H1 (cell line): ENCODE data around the gene BAZ1B. TPM values are rescaled to one million over a fixed set of nuclear protein-coding genes. Genes with fewer than 3 reads are reported as not detected.

Experiments used
- CTCF ChIA-PET: fragments of 300-600 bp; sonication (Branson Sonifier 250); formaldehyde crosslinking; loops from one replicate; lab custom pipeline; 2021; ENCODE audit not compliant: partially characterized antibody; lab: Charles Lee
- POLR2A ChIA-PET: fragments of 300-600 bp; sonication (Branson Sonifier 250); formaldehyde crosslinking; loops from one replicate; lab custom pipeline; 2021; ENCODE audit warnings: inconsistent platforms; ENCODE audit not compliant: partially characterized antibody; lab: Charles Lee
- DNase-seq, 2 experiments: peaks; one replicate each; pipeline versions ENCODE4 v3.0.0 to v3.0.0-alpha.2; 2010 to 2022; ENCODE audit warnings: low spot score in 2 of 2, low read depth in 1 of 2, mixed read lengths in 1 of 2
- FAIRE-seq: peaks from 2 replicates; lab custom pipeline; 2011; peaks lifted over from hg19 to GRCh38; lab: Jason Lieb, UNC
- H2AFZ ChIP-seq: 2 replicates; pipeline ENCODE4 v1.8.1; 2012; ENCODE audit warnings: low read length, inconsistent platforms
- H2AK5ac ChIP-seq: 2 replicates; pipeline ENCODE4 v1.6.1; 2013; ENCODE audit warnings: low read depth, low read length
- H2BK120ac ChIP-seq: replicated peaks from 2 replicates; pipeline ENCODE3; 2013; ENCODE audit warnings: low read depth, low read length, inconsistent platforms
- H2BK12ac ChIP-seq: 2 replicates; pipeline ENCODE4 v1.6.1; 2013; ENCODE audit warnings: low read depth, low read length
- H2BK15ac ChIP-seq: 2 replicates; pipeline ENCODE4 v1.6.1; 2013; ENCODE audit warnings: low read length
- H2BK20ac ChIP-seq: 2 replicates; pipeline ENCODE4 v1.6.1; 2013; ENCODE audit warnings: low read length
- H2BK5ac ChIP-seq: 2 replicates; pipeline ENCODE4 v1.6.1; 2013; ENCODE audit warnings: low read depth, low read length
- H3K14ac ChIP-seq: 2 replicates; pipeline ENCODE4 v1.6.1; 2013; ENCODE audit warnings: inconsistent platforms; ENCODE audit not compliant: insufficient read length
- H3K18ac ChIP-seq: 2 replicates; pipeline ENCODE4 v1.6.1; 2013; ENCODE audit warnings: low read length; ENCODE audit errors: extremely low read depth
- H3K23ac ChIP-seq: 2 replicates; pipeline ENCODE4 v1.6.1; 2013; ENCODE audit warnings: inconsistent platforms; ENCODE audit not compliant: insufficient read length
- H3K23me2 ChIP-seq: 2 replicates; pipeline ENCODE4 v1.6.1; 2013; ENCODE audit warnings: low read depth, low read length
- H3K27ac ChIP-seq: 2 replicates; pipeline ENCODE4 v1.6.1; 2011; ENCODE audit warnings: low read depth, low read length, inconsistent platforms
- H3K27me3 ChIP-seq, 4 experiments: replicated peaks in 1 of 4; 1 replicate in 1 of 4; 2 replicates in 3 of 4; pipeline versions ENCODE4 v1.6.1 to v1.8.1; 2011 to 2013; ENCODE audit warnings: low read length in 3 of 4, mild to moderate bottlenecking in 3 of 4, inconsistent platforms in 2 of 4, mixed read lengths in 2 of 4, moderate library complexity in 1 of 4; ENCODE audit not compliant: control insufficient read depth in 3 of 4, insufficient read depth in 3 of 4; ENCODE audit errors: extremely low read depth in 1 of 4
- H3K36me3 ChIP-seq, 4 experiments: 2 replicates each; pipeline versions ENCODE4 v1.6.1 to v1.8.1; 2011 to 2013; ENCODE audit warnings: mild to moderate bottlenecking in 4 of 4, low read length in 3 of 4, moderate library complexity in 2 of 4, control low read depth in 1 of 4, inconsistent platforms in 1 of 4; ENCODE audit not compliant: insufficient read depth in 4 of 4, control insufficient read depth in 2 of 4
- H3K4ac ChIP-seq: replicated peaks from 2 replicates; pipeline ENCODE3; 2013; ENCODE audit warnings: low read length, low read depth, mixed read lengths, inconsistent platforms; ENCODE audit not compliant: insufficient read length
- H3K4me1 ChIP-seq, 4 experiments: replicated peaks in 1 of 4; 1 replicate in 1 of 4; 2 replicates in 3 of 4; pipeline versions ENCODE4 v1.6.1 to v1.8.1; 2011 to 2013; ENCODE audit warnings: low read length in 3 of 4, inconsistent platforms in 2 of 4, mixed read lengths in 1 of 4; ENCODE audit not compliant: insufficient read depth in 4 of 4, control insufficient read depth in 3 of 4
- H3K4me2 ChIP-seq, 2 experiments: 2 replicates each; pipeline versions ENCODE4 v1.6.1 to v1.8.1; 2011 to 2013; ENCODE audit warnings: low read depth in 2 of 2, low read length in 2 of 2, control low read depth in 1 of 2, inconsistent platforms in 1 of 2, mild to moderate bottlenecking in 1 of 2; ENCODE audit not compliant: insufficient read depth in 1 of 2
- H3K4me3 ChIP-seq, 4 experiments: fragments of 200-600, 300-600 bp in 1 of 4; sonication (generic), shearing (Covaris generic), sonication (Bioruptor Twin) in 1 of 4; 2 replicates each; pipeline versions ENCODE4 v1.5.1 to v1.8.1; 2011 to 2016; ENCODE audit warnings: low read length in 4 of 4, low read depth in 3 of 4, control low read depth in 2 of 4, inconsistent platforms in 2 of 4, mild to moderate bottlenecking in 2 of 4, mixed read lengths in 1 of 4, moderate library complexity in 1 of 4; ENCODE audit not compliant: insufficient read depth in 2 of 4; ENCODE audit errors: extremely low read depth in 1 of 4
- H3K56ac ChIP-seq: replicated peaks from 2 replicates; pipeline ENCODE3; 2013; ENCODE audit warnings: low read depth, mild to moderate bottlenecking, mixed read lengths, low read length, inconsistent platforms; ENCODE audit not compliant: insufficient read length
- H3K79me1 ChIP-seq: 2 replicates; pipeline ENCODE4 v1.6.1; 2013; ENCODE audit warnings: low read depth, low read length, control low read depth
- H3K79me2 ChIP-seq, 2 experiments: 2 replicates each; pipeline versions ENCODE4 v1.6.1 to v1.8.1; 2012 to 2013; ENCODE audit warnings: low read length in 2 of 2, mild to moderate bottlenecking in 2 of 2, inconsistent platforms in 1 of 2; ENCODE audit not compliant: insufficient read depth in 2 of 2, control insufficient read depth in 1 of 2
- H3K9ac ChIP-seq, 4 experiments: replicated peaks in 1 of 4; 1 replicate in 1 of 4; 2 replicates in 3 of 4; pipeline versions ENCODE4 v1.6.1 to v1.8.1; 2011 to 2013; ENCODE audit warnings: low read depth in 3 of 4, low read length in 3 of 4, control low read depth in 2 of 4, mild to moderate bottlenecking in 2 of 4, moderate library complexity in 2 of 4, inconsistent platforms in 1 of 4; ENCODE audit errors: extremely low read depth in 1 of 4
- H3K9me3 ChIP-seq, 2 experiments: 2 replicates each; pipeline versions ENCODE4 v1.6.1 to v1.8.1; 2012 to 2013; ENCODE audit warnings: mild to moderate bottlenecking in 2 of 2, moderate library complexity in 2 of 2, control low read depth in 1 of 2, inconsistent platforms in 1 of 2, low read depth in 1 of 2, low read length in 1 of 2, mixed read lengths in 1 of 2; ENCODE audit not compliant: insufficient read depth in 2 of 2
- H4K20me1 ChIP-seq, 2 experiments: replicated peaks in 1 of 2; 2 replicates each; pipeline versions ENCODE3 to v1.8.1; 2011 to 2013; ENCODE audit warnings: inconsistent platforms in 2 of 2, low read length in 2 of 2, mild to moderate bottlenecking in 1 of 2; ENCODE audit not compliant: insufficient read depth in 2 of 2, control insufficient read depth in 1 of 2
- H4K5ac ChIP-seq: 2 replicates; pipeline ENCODE4 v1.6.1; 2013; ENCODE audit warnings: low read length, low read depth, mixed read lengths, inconsistent platforms; ENCODE audit not compliant: insufficient read length
- H4K8ac ChIP-seq: 2 replicates; pipeline ENCODE4 v1.8.0; 2013; ENCODE audit warnings: mild to moderate bottlenecking, moderate library complexity, low read length, inconsistent platforms; ENCODE audit not compliant: insufficient read depth; ENCODE audit errors: extremely low read depth
- H4K91ac ChIP-seq: replicated peaks from 2 replicates; pipeline ENCODE3; 2013; ENCODE audit warnings: low read length, mixed read lengths, inconsistent platforms; ENCODE audit not compliant: insufficient read length
- ATF3 ChIP-seq: IDR thresholded peaks from 2 replicates; pipeline ENCODE4 v1.6.1; 2011; ENCODE audit warnings: low read depth, mild to moderate bottlenecking, low read length; ENCODE audit not compliant: insufficient read depth
- POLR2A ChIP-seq, 2 experiments: IDR thresholded peaks; 1 replicate in 1 of 2; 2 replicates in 1 of 2; pipeline ENCODE4 v1.6.1; 2011; ENCODE audit warnings: low read depth in 2 of 2, low read length in 2 of 2, mild to moderate bottlenecking in 2 of 2; ENCODE audit errors: control extremely low read depth in 1 of 2
- SP2 ChIP-seq: IDR thresholded peaks from 2 replicates; pipeline ENCODE4 v1.6.1; 2012; ENCODE audit warnings: mild to moderate bottlenecking, low read length, inconsistent platforms
- TCF12 ChIP-seq: IDR thresholded peaks from 2 replicates; pipeline ENCODE4 v1.6.1; 2011; ENCODE audit warnings: low read depth, mild to moderate bottlenecking, low read length
- WGBS, 2 experiments: shearing (Covaris generic) in 1 of 2; methylation state at CpG; one replicate each; pipeline versions ENCODE4 v1.1.6 to v1.1.7; 2013 to 2015; ENCODE audit warnings: low lambda C conversion rate in 2 of 2, mixed read lengths in 2 of 2, inconsistent platforms in 1 of 2, low coverage in 1 of 2, missing lambda C conversion rate in 1 of 2; ENCODE audit not compliant: insufficient replicate concordance in 2 of 2, insufficient coverage in 1 of 2, insufficient read length in 1 of 2; ENCODE audit errors: extremely low coverage in 1 of 2, missing lambda C conversion rate in 1 of 2; 5-methylcytosine and 5-hydroxymethylcytosine counted together
- polyA plus RNA-seq, 7 experiments: library from polyadenylated mRNA; depleted of rRNA in 3 of 7; stranded (reverse) in 5 of 7; unstranded in 2 of 7; fragments of >200 nt in 5 of 7; fragments of 200-250 nt in 2 of 7; gene quantifications; 1 replicate in 5 of 7; 2 replicates in 1 of 7; 4 replicates in 1 of 7; pipeline versions ENCODE4 v1.2.1 to v1.2.3, GENCODE V29; 2011 to 2013; ENCODE audit warnings: missing spikeins in 2 of 7, mixed read lengths in 2 of 7
- total RNA-seq: library from RNA; stranded (reverse); fragmentation: NEBNext Ultra II Directional; extraction: Animal tissue kit (Norgen Biotek cat#: 25700); gene quantifications from 2 replicates; pipeline ENCODE4 v1.2.1, GENCODE V29; 2021

Gene BAZ1B
- total and polyA plus RNA-seq, 2 of the 8 experiments (the other 6 are each of a cell fraction or from before 2014, with no cell fraction given) = 21.0 to 86.8 TPM

DNA sequence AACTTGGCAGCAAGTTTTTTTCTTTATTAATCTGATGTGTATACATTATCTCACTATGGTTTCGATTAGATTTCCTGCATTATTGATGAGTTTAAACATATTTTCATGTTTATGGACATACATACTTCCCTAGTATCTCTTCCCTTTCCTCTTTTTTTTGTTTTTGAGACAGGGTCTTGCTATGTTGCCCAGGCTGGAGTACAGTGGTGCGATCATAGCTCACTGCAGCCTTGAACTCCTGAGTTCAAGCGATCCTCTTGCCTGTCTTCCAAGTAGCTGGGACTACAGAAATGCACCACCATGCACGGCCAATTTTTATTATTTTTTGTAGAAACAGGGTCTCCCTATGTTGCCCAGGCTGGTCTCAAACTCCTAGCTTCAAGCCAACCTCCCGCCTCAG is 18.9 kb downstream of the BAZ1B start:
- H3K56ac ChIP-seq = no peak overlapping the region
- H3K23ac ChIP-seq = no peak overlapping the region
- H3K79me1 ChIP-seq = no peaks in the 10 kb centered on the region; the same call in 1 of the 2 replicates
- H4K8ac ChIP-seq = no peak overlapping the region
- no peak overlapping the region for H3K9ac ChIP-seq
- H2BK15ac ChIP-seq = no peak overlapping the region
- H2BK5ac ChIP-seq = no peak overlapping the region
- no peak overlapping the region for H3K27ac ChIP-seq
- H3K9me3 ChIP-seq = no peaks in the 10 kb centered on the region
- no peak overlapping the region for H3K4me3 ChIP-seq
- TF ChIP-seq SP2 (no peak), TCF12 (no peak), ATF3 (no peak), POLR2A (IDR thresholded peaks at IDR 0.05; ENCODE audit: control extremely low read depth in 1 of 2, low read depth in 2 of 2, low read length in 2 of 2) (no peak)
- no peak overlapping the region for H4K91ac ChIP-seq
- no peak overlapping the region for H2AK5ac ChIP-seq
- H3K4me1 ChIP-seq = no peaks in the 10 kb centered on the region
- H3K18ac ChIP-seq = no peak overlapping the region
- CTCF ChIA-PET = no interaction called here
- no peak overlapping the region for H2BK120ac ChIP-seq
- H3K23me2 ChIP-seq = no peaks in the 10 kb centered on the region
- peaks cover 31 to 91% (median 73%) of the 10 kb centered on the region in 4 experiments for H3K36me3 ChIP-seq
- WGBS, 2 experiments = 96% methylated on average over 5 of the region's 5 CpGs; no CpG with 5 or more reads in 1 of the 2 experiments
- H3K4me2 ChIP-seq = no peak overlapping the region
- no peak overlapping the region for H3K14ac ChIP-seq
- FAIRE-seq (no peak), DNase-seq (no peak)
- POLR2A ChIA-PET = interaction anchor here (8.6 kb wide), 1 partner anchor 17 kb away, joined by 55 read pairs; the partner anchor contains the start of gene BAZ1B
- no peaks in the 10 kb centered on the region for H3K27me3 ChIP-seq
- H4K20me1 ChIP-seq = peaks cover 10 to 15% of the 10 kb centered on the region in 2 experiments
- no peak overlapping the region for H3K4ac ChIP-seq
- H2BK20ac ChIP-seq = no peak overlapping the region
- H4K5ac ChIP-seq = no peak overlapping the region
- no peak overlapping the region for H2AFZ ChIP-seq
- H3K79me2 ChIP-seq = peaks cover 6 to 41% of the 10 kb centered on the region in 2 experiments; a peak in 3 of 4 replicates
- H2BK12ac ChIP-seq = no peak overlapping the region
